ENCODE results near the gene CLEC1B.
"Not testable (repeated sequence)": the region's sequence is repeated elsewhere in the genome, so short reads cannot be mapped to it uniquely, and the experiment has no call there.

Gene CLEC1B

GRCh38 chr12:9999016-9999415, at the start of gene CLEC1B:
CLEC1B (minus strand) TSS chr12:9999121; CDS start chr12:9999100, 21 bp downstream.
- FAIRE-seq = no peak

- no peak for FAIRE-seq
Measured at GRCh38 chr12:10048526-10048925, 49.6 kb upstream of the CLEC1B start.

GRCh38 chr12:10042167-10042566, 43.2 kb upstream of the CLEC1B start:
- no peak for FAIRE-seq

GRCh38 chr12:10033783-10034545, 35.0 kb upstream of the CLEC1B start:
- FAIRE-seq = no peak

- no peak for FAIRE-seq
Measured at GRCh38 chr12:10031771-10032175, 32.9 kb upstream of the CLEC1B start.

GRCh38 chr12:10031321-10031720, 32.4 kb upstream of the CLEC1B start:
- FAIRE-seq = no peak

GRCh38 chr12:10030446-10030845, 31.5 kb upstream of the CLEC1B start, which contains the start of gene CLEC9A:
CLEC9A (plus strand) TSS chr12:10030682; CDS start chr12:10052688, 22,006 bp downstream.
- FAIRE-seq = no peak

- no peak for FAIRE-seq
Measured at GRCh38 chr12:10027721-10028120, 28.8 kb upstream of the CLEC1B start.

- no peak for FAIRE-seq
Measured at GRCh38 chr12:10027311-10027710, 28.4 kb upstream of the CLEC1B start.

- FAIRE-seq = not testable (repeated sequence)
Measured at GRCh38 chr12:10026666-10027065, 27.7 kb upstream of the CLEC1B start.

- FAIRE-seq = no peak
Measured at GRCh38 chr12:10025236-10025635, 26.3 kb upstream of the CLEC1B start.

- no peak for FAIRE-seq
Measured at GRCh38 chr12:10021342-10021741, 22.4 kb upstream of the CLEC1B start.

- FAIRE-seq = no peak
Measured at GRCh38 chr12:10018386-10018785, 19.5 kb upstream of the CLEC1B start.

- no peak for FAIRE-seq
Measured at GRCh38 chr12:10016881-10017280, 18.0 kb upstream of the CLEC1B start.

- no peak for FAIRE-seq
Measured at GRCh38 chr12:10015450-10015849, 16.5 kb upstream of the CLEC1B start.

GRCh38 chr12:10012630-10013330, 13.9 kb upstream of the CLEC1B start:
- FAIRE-seq = no peak

GRCh38 chr12:10001171-10001776, 2.4 kb upstream of the CLEC1B start:
- FAIRE-seq = no peak

GRCh38 chr12:9992296-9992695, 6.6 kb downstream of the CLEC1B start:
- no peak for FAIRE-seq

- no peak for FAIRE-seq
Measured at GRCh38 chr12:9991876-9992275, 7.0 kb downstream of the CLEC1B start.

GRCh38 chr12:9980126-9980525, 18.8 kb downstream of the CLEC1B start:
- FAIRE-seq = no peak

- no peak for FAIRE-seq
Measured at GRCh38 chr12:9977916-9978315, 21.0 kb downstream of the CLEC1B start.

GRCh38 chr12:9976626-9977025, 22.3 kb downstream of the CLEC1B start:
- not testable (repeated sequence) for FAIRE-seq

- FAIRE-seq = no peak
Measured at GRCh38 chr12:9975614-9976013, 23.3 kb downstream of the CLEC1B start.

- not testable (repeated sequence) for FAIRE-seq
Measured at GRCh38 chr12:9974731-9975130, 24.2 kb downstream of the CLEC1B start.

Measured in endometrium (tissue), 2 donors.